Measurements from ENCODE around the gene TNIP2.

Gene TNIP2

GRCh38 chr4:2733844-2734574, 22.1 kb downstream of the TNIP2 start:
- no peak for TF ChIP-seq CTCF (IDR thresholded peaks at IDR 0.05)

DNA sequence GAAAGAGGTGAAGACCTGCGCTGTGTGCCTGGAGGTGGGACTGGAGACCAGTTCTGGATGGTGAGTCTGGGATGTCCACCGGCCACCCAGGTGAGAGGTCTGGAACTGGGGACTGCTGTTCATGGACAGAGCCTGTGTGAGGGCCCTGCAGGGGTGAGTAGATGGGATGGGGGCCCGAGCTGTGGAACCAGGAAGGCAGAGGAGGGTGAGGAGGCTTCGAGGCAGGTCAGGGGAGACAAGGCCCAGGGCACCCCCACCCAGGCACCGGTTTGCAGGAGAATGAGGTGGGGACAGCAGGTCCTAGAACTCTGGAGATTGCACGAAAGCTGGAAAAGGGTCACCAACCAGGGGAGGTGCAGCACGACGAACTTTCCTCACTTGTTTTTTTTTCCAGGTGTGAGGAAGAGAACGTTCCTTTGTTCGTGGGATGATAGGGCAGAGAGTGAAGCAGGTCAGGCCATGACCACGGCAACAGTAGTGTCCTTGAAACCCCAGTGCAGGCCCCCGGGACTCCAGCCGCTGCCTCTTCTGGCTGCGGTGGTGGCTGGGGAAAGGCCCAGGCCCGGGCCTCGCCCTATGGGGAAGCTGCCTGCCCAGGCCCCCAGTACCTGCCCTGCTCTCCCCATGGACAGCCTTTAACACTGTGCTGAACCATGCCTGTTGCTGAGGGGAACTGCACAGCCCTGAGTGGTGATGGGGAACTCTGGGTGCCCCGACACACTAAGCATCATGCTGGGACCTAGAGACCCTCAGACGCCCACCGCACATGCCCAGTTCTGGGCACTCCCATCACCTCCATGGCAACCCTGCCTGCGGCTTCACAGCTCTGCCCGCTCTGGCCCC, 22.9 kb downstream of the TNIP2 start:
- no peak for TF ChIP-seq CTCF (IDR thresholded peaks at IDR 0.05)

DNA sequence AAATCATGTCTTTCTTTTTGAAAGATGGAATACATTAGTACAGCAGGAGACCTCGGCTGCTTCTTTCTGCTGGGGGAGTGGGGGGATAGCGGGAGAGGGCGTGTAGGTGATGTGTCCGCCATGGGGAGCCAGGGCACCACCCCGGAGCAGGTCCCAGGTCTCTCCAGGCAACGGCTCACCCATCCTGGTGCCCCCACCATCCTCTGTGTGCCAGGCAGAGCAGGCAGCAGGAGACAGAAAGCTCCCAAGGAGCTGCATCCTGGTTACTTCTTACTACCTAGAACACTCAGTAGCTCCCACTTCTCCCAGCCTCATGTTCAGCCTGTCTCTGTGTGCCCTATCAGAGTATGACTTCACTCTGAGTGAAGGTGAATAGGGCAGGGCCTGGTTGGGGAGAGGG, 23.6 kb downstream of the TNIP2 start:
- TF ChIP-seq CTCF (IDR thresholded peaks at IDR 0.05) = no peak

DNA sequence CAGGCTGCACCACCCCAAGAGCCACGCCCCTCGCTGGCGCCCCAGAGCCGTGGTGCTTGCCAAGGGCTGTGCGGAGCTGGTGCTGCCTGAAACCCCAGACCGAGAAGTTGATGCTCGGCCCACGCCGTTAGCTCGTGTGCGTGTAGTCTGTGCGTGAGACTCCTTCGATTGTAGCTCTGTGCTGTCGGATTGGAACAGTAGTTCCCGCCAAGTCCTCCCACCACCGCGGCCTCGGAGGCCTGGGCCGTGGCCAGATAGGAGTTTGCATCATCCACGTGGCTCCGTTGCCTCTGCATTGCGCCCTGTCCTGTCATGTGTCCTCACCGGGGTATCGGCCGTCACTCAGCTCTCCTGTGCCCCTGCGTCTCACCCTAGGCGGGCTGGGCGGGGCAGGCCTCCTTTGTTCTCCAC, 24.2 kb downstream of the TNIP2 start:
- no peak for TF ChIP-seq CTCF (IDR thresholded peaks at IDR 0.05)

GRCh38 chr4:2729533-2729875, 26.6 kb downstream of the TNIP2 start:
- no peak for TF ChIP-seq CTCF (IDR thresholded peaks at IDR 0.05)

GRCh38 chr4:2728806-2729532, 27.2 kb downstream of the TNIP2 start:
- no peak for TF ChIP-seq CTCF (IDR thresholded peaks at IDR 0.05)

- no peak for TF ChIP-seq CTCF (IDR thresholded peaks at IDR 0.05)
These were observed 27.9 kb downstream of the TNIP2 start for GRCh38 chr4:2728221-2728620.

All from LNCAP (cell line).